HTERT RPE-1 (cell line): Measurements from ENCODE around the gene DNM3.

Experiments used
- in situ Hi-C: fragments of 300-500 bp; cut with MboI; formaldehyde crosslinking; loops from 4 replicates; pipeline ENCODE4 v1.14.3; 2020; ENCODE audit warnings: low sequenced_read_pairs

Gene DNM3

DNA sequence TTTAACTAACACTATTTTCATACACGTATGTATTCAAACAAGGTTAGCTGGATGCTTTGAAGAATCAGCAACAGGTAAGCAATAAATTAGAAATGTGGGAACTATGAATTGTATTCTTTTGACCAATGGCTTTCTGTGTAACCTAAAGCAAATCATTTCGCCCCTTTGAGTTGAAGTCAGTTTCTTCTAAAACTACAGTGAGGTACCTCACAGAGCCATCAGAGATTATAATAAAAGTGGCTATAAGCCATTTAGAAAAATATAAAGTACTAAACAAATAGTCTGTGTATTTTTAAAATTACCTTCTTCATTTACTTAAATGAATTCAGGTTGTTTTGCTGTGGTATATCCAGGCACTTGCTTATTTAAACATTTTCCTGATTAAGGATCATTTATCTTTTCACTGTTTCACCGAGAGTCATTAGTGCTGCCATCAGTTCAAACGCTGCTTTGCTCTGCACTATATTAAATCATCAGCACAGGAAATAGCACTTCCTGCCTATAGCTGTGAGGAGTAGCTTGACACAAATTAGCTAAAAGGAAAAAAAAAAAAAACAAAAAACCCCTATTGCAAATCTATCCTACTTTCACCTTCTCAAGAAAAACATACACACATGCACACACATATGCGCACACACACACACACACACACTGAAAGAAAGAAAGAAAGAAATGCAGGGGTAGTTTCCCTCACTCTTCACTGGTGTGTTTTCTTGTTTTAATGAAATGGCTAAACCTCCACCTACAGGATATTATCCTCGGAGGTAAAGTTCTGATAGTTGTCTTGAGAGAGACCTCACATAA lies 539.3 kb downstream of the DNM3 start:
- in situ Hi-C loops, result no loop called here

DNA sequence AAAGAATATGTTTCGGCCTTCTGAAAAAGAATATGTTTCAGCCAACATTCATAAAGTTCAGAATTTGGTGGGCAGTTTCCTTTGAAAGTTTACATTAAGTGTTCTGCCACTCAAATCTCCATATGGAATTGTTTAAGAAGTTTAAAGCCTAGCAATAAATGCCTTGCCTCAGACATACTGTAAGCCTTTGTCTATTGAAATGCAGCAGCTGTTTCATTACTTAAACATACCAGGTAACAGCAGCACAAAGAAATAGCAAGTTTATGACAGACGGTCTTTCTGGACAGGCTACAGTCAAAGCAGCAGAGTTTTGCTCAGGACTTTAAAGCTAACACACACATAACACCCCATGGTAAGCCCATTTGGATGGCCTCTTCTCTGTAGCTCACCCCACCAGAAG lies 540.6 kb downstream of the DNM3 start:
- in situ Hi-C loops, result no loop called here

DNA sequence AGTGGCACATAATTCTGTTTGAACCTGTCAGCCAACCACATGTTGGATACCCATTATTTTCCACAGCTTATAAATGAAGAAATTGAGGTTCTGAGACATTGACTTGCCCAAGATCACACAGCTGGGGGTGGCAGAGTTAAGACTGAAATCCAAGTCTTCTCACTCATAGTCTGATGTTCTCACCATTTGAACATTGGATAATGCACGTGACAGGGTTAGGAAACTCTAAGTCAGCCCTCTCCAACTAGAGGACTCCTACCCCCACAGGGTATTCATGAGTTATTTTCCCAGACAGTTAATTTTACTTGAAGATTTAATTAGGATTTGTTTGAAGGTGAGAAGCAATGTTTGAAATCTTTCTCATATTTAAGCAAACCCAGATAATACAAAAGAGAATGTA lies 541.1 kb downstream of the DNM3 start:
- in situ Hi-C loops, result no loop called here

DNA sequence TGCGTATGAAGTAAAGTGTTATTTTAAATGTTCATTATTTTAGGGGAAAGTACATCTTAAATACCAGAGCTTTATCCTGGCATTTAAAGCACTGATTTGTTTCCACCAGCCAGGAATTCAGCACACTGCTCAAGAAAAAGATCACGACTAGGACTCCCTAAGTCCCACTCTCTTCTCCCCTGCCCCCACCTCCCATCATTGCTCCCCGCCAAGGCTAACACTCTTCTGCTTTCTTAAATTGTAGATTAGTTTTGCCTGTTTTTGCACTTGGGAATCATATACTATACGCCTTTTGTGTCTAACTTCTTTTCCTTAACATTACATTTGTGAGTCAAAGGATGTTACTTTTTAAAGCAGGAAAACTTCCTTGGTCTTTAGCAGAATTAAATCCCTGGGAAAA lies 541.7 kb downstream of the DNM3 start:
- in situ Hi-C loops, result no loop called here

DNA sequence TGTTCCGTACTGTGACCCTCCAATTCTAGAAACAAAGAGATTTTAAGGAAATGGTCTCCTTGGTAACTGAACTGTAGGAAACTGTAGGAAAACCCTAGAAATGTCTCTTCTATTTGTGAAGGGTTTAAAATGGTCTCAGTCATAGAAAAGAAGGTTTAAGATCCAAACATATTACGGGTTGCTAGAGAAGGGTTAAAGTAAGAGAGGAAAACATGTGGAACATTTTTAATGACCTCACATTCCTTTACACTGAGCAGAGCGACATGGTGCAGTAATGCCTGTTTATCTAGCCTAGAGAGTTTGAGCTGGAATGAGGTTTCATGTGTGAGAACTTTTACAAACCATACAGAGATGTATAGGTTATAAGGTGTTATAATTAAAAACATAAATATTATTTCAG lies 542.2 kb downstream of the DNM3 start:
- in situ Hi-C loops, result no loop called here

DNA sequence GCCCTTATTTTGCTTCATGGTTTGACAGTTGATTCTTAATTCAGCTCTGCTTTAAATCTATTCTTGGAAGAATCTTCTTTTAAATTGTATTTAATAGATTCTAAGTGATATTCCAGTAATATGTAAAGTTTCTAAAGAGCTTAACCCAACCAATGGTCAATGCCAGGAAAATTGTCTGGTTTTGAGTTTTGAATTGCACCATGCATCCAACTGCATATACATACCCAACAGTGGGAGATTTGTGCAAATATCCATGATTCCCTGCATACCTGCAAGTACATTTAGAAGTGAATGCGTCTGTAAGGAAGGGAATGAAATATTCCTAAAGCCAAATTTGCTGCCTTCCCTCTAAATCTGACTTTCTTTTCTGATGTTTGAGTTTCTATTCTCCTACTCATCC lies 543.4 kb downstream of the DNM3 start:
- in situ Hi-C loops, result no loop called here

DNA sequence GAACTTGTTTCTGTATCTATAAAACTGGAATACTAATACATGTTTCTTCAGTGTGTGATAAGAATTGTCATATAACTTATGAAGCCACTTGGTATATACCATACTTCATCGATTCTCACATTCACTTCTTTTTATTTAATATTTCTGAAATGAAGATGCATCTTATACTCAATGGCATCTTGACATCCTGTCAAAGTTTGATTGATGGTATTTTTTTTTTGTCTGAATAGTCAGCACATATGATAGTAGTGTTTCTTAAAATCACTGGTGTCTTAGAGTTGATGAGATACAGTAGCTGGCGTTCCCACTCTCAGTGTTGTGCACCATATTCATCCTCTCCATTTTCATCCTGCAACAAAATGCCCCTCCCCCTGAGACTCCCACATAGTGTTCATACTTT lies 544.7 kb downstream of the DNM3 start:
- in situ Hi-C loops, result no loop called here

DNA sequence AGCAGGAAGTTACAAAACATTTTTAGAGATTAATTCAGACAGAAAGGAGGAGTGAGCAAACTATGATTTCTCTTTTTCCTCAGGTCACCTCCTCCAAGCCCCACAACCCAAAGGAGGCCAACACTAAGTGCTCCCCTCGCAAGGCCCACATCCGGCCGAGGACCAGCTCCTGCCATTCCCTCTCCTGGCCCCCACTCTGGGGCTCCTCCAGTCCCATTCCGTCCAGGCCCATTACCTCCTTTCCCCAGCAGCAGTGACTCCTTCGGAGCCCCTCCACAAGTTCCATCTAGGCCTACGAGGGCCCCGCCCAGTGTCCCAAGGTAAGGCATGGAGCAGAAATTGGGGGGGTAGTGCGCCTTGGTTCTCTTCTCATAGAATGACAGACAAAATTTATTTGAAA lies 547.2 kb downstream of the DNM3 start:
- in situ Hi-C loops, result no loop called here

DNA sequence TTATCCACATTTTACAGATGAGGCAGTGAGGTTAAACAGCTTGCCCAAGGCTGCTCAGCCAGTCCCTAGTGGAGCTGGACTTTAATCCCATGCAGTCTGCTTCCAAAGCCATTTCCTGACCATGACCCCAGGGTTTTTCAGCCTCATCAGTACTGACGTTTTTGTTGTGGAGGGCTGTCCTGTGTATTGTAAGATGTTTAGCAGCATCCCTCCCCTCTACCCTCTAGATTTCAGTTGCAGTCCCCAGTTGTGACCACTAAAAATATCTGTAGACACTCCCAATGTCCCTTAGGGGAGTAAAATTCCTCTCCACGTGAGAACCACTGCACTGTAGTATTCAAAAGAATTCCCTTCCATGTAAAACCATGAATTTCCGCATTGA lies 549.0 kb downstream of the DNM3 start:
- in situ Hi-C loops, result no loop called here

DNA sequence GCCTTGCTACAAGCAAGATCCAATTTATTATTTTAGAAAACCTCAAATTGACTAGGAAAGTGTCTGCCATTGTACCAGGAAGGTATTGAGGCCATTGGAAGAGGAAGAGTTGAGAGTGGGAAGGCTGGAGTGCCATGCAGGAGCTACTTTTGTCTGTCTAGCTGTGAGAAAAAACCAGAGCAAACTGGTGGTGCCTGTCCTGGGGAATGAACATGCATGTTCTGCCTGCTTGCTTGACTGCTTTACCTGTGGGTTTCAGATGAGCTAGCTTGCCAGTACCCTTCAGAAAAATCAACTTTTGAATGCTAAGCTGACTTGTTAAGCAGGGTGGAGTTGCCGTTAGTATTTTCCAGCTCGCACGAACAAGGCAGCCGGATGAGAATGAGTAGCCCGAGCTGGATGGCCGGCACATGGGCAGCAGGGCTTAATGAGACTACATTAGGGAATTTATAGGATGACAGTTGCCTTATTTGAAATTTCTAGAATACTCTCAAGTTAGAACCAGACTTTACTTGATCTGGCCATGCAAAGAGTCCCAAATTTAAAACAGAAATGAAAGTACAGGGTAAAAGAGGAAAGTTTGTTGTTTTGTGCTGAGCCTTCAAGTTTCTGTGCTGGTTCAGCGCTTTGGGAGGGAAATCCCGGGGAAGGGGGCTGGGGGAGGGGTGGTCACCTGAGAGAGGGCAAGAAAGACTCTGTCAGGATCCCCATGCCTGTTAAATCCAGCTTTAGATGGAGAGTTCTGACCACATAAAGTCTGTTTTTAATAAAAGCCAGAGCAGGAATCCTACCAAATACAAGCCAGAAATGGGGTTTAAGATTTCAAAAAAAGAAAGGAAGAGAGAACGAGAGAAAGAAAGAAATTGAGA lies 549.6 kb downstream of the DNM3 start:
- in situ Hi-C loops, result no loop called here

DNA sequence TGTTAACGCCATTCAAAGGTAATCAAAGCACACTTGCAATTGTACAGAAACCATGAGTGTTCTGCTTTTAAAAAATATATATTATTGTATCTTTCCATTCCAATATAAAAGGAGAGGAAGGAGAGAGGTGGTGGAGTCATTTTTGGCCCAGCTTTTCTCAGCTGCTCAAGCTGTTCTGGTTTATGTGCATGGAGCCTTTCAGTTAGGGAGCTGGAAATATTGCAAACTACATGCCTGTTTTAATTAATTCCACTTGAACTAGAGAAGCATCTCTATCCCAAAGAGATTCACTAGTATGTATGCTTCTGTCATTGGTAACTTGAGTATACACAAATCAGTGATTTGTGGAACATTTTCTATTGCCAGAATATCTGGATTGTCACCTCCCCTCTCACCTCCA lies 550.7 kb downstream of the DNM3 start:
- in situ Hi-C loops, result no loop called here

DNA sequence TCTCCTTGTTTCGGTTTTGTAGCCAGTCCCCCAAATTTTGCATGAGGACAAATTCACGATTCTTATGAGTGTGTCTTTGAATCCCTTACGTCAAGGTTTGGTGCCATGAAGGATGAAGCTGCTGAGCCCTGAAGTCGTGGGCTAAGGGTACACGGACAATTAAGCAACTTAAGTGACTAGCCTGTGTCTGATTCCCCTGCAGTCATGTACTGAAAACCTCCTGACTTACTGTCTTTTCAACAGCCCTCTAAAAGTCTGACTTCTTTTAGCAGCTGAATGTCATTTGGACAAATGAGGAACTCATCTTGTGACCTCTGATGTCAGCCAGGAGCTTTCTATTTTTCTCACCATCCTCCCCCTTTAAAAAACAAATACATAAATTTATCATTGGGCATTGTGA lies 552.1 kb downstream of the DNM3 start:
- in situ Hi-C loops, result no loop called here

DNA sequence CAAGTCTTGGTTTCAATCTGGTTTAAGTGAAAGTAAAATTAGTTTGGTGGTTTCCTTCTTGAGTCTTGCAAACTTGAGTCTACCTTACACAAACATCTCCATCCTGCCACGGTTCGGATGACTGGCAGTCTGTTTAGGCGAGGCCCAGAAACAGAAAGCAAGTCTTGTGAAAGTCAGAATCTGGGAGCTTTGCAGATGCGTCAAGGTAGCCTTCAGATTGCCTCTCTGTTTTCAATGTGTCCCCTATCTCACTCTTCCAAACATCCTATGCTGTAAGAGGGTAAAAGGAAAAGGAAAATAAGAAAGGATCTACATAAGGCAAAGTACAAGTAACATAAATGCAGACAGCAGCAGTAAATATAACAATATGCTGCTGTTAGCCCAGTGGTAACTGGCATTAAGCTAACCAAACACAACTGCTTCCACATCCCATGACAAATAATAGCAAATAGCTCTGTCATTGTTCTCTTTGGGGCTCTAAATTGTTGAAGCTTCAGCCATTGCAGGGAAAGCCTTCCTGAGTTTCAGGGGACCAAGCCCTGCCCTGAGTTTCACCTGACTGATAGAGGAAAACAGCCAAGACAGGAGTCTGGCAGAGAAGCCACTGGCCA lies 552.9 kb downstream of the DNM3 start:
- in situ Hi-C loops, result no loop called here

DNA sequence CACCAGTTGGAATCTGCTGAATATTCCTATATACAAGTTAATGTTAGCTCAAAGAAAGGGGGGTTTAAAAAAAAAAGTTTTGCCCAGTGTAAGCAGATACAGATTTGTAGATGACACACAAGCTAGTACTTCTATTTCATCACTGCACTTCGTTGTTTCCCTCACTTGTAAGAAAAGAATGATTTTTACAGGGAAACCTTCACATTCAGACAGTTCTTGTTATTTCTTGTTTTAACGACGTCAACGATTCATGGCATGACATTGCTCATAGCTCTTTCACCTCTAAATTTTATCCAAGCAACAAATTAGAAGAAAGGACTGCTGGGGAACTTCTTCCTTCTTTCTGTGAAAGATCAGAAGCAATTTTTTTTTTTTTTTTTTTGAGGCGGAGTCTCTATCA lies 553.5 kb downstream of the DNM3 start:
- in situ Hi-C loops, result no loop called here

DNA sequence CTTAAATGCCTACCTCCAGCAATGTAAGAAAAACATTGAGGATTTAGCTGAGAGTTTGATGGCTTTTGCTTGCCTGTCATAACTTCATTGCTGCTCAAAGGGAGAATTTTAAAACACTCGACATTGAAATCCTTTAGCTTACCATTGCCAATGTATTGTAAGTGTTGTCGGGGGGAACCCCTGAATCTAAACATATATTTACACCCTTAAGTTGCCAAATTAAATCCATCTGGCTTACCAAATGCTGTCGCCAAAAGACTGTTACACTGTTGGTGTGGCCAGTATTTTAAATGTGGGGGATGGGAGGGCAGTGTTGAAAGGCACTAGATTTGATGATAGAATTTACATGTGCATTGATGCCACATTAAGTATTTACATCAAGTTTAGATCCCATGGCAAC lies 554.3 kb downstream of the DNM3 start:
- in situ Hi-C loops, result no loop called here

DNA sequence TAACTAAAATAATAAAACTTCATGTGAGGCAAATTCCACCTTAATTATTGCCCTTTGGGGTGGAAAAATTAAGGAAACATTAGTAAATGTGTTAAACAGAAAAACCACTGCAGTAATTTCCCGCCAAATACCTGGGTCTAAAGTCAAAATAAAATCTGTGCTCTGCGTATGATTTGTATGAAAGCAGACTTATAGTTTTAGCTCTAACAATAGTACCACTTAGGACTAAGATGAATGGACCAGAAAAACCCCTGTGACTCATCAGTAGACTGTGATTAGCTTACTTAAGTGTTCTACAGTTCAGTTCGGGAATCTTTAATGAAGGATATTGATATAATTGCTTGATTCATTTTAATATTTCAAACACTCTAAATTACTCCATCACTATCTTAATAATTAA lies 555.9 kb downstream of the DNM3 start:
- in situ Hi-C loops, result no loop called here

DNA sequence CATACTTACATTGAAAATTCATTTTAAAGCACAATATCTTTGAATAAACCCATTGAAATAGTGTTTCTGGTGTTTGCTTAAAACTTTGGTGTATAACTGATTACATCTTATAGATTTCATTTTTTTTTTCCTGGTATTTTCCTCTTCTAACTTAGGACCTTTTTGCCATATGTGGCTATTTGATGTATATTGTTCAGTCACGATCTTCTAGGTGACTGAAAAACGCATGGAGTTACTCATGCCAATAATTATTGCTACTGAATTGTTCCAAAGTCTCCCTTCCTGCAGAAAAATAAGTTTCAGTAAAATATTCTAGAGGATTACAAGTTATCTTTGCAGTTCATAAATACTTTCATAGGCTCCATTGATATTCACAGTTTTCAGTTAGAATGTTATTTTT lies 556.3 kb downstream of the DNM3 start:
- in situ Hi-C loops, result no loop called here

DNA sequence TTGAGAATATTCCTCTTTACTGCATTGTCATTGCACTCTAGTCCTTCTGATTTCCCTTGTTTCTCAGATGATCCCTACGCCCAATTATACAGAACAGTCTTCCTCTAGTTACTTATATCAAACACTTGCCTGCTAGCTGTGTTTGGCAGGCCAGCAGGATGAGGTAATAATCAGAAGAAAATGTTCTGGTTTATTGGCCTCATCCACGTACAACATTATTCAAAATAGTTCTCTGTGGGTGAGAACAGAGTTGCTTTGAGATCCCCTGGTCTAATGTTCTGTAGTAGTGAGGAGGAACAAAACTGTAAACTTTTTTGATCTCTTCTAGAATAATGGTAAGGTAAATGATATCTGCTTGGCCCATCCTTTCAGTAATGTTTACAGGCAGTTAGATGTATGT lies 556.9 kb downstream of the DNM3 start:
- in situ Hi-C loops, result no loop called here

DNA sequence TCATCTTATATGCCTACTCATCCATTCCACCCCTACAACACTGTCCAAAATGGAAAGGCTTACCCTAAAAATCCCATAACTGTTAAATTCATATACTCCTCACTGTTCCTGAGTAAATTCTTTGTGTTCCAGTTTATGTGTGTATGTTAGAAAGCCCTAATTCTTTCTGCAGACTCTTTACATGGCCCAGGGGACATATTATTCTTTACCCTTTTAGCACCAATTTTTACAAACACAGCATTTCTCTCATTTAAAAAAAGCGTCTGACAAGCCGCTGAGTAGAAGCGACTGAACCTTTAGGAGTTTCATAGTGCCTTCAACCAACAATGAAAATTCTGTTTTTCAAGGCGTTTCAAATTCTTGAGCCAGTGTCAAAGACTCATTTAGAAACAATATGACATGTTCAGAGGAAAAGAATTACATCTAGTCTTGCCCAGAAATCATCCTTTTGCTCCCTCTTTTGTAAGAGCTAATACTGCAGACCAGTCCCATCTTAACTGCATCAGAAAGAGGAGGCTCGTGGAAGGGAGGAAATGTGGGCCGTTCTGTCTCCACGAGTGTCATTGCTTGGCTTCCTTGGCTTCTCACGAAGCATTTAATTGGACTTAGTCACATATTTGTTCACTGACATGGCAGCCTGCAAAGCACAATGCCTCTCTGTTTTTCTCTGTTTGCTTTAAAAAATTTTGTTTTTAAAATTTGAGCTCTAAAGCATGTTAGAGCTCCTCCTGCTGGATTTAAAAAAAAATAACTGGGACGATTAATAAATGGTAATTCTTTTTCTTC lies 557.9 kb downstream of the DNM3 start:
- in situ Hi-C loops, result no loop called here

DNA sequence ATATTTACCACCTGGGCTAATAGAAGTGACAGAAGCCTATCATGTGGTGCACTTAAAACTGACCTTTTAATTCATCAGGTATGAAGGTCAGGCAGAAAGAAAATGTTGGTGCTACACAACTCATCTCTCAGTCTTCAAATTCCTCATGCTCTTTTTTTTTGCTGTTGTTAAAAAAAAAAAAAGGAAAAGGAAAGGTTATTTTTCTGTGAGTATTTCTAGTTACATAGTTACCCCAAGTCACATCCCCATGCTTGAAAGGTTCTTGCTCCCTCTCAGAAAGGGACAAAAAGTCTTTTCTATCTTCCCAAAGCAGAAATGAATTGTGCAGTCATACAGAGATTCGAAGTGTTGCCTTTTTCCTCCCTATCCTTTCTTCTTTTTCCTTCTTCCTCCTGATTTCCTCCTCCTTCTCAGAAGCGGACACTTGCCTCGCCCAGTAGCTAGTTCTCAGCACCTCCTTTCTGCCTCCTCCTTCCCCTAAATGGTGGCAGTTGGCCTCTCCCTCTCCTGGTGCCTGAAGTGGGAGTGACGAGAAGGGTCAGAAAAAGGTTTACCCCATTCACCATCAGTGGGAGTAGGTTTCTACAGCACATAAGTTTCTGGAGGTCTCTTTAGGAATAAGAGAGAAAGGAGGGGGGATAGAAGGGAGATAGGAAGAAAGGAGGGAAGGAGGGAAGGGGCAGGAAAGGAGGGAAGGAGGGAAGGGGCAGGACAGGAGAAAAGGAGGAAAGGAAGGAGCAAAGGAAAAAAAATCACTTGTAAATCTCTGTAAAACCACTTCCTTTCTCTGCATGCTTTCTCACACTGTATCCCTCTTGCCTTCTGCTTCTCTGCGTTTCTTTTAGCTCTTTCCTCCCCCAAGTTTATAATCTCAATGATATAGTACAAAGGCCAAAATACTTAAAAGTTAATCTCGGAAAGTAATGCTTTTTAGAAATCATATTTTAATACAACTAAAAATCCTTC lies 558.7 kb downstream of the DNM3 start:
- in situ Hi-C loops, result no loop called here
